ENCODE results near the gene SPAG9.

Gene SPAG9

GRCh38 chr17:51153210-51154072, 32.8 kb upstream of the SPAG9 start, which contains the start of gene NME1 (continued):
- peak; percentile 66 for TF ChIP-seq PRDM1 (tag by site-specific recombination; IDR thresholded peaks at IDR 0.05)
- peak; percentile 97 for TF ChIP-seq ZFP69B (tag by site-specific recombination; IDR thresholded peaks at IDR 0.05)
- TF ChIP-seq ZNF560 (tag by site-specific recombination; IDR thresholded peaks at IDR 0.05; ENCODE audit: borderline replicate concordance): no peak
- TF ChIP-seq ZNF114 (tag by site-specific recombination; IDR thresholded peaks at IDR 0.05): no peak
- no peak for TF ChIP-seq ZNF354C (tag by site-specific recombination; IDR thresholded peaks at IDR 0.05; ENCODE audit: borderline replicate concordance, low read depth)
- peak; percentile 77; the same call in 1 of the 2 replicates for TF ChIP-seq ZNF701 (tag by site-specific recombination; IDR thresholded peaks at IDR 0.05)
- no peak for TF ChIP-seq ZNF549 (tag by site-specific recombination; IDR thresholded peaks at IDR 0.05)
- TF ChIP-seq ZNF24 (tag by site-specific recombination; IDR thresholded peaks at IDR 0.05): peak; percentile 99
- no peak for TF ChIP-seq ZNF175 (tag by site-specific recombination; IDR thresholded peaks at IDR 0.05)
- peak; percentile 81 for TF ChIP-seq WT1 (tag by site-specific recombination; IDR thresholded peaks at IDR 0.05)
- TF ChIP-seq PRDM6 (tag by site-specific recombination; IDR thresholded peaks at IDR 0.05): 0 out of 2 replicates have a peak, but pooled peaks have one; percentile 33
- TF ChIP-seq GLIS1 (tag by site-specific recombination; IDR thresholded peaks at IDR 0.05): peak; percentile 64
- 0 out of 2 replicates have a peak, but pooled peaks have one; percentile 94 for TF ChIP-seq PRDM2 (tag by site-specific recombination; IDR thresholded peaks at IDR 0.05; ENCODE audit: borderline replicate concordance)
- TF ChIP-seq ZNF626 (tag by site-specific recombination; IDR thresholded peaks at IDR 0.05): no peak
- TF ChIP-seq PRDM10 (tag by site-specific recombination; IDR thresholded peaks at IDR 0.05): peak; percentile 82
- TF ChIP-seq, protein P1, sequence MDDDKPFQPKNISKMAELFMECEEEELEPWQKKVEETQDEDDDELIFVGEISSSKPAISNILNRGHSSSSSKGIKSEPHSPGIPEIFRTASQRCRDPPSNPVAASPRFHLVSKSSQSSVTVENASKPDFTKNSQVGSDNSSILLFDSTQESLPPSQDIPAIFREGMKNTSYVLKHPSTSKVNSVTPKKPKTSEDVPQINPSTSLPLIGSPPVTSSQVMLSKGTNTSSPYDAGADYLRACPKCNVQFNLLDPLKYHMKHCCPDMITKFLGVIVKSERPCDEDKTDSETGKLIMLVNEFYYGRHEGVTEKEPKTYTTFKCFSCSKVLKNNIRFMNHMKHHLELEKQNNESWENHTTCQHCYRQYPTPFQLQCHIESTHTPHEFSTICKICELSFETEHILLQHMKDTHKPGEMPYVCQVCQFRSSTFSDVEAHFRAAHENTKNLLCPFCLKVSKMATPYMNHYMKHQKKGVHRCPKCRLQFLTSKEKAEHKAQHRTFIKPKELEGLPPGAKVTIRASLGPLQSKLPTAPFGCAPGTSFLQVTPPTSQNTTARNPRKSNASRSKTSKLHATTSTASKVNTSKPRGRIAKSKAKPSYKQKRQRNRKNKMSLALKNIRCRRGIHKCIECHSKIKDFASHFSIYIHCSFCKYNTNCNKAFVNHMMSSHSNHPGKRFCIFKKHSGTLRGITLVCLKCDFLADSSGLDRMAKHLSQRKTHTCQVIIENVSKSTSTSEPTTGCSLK (tag by site-specific recombination; IDR thresholded peaks at IDR 0.05): no peak
- TF ChIP-seq ZNF768 (tag by site-specific recombination; IDR thresholded peaks at IDR 0.05): no peak; the same call in 1 of the 2 replicates
- peak; percentile 56 for TF ChIP-seq BCL11A (tag by site-specific recombination; IDR thresholded peaks at IDR 0.05; ENCODE audit: low read depth)
- TF ChIP-seq, protein P2, sequence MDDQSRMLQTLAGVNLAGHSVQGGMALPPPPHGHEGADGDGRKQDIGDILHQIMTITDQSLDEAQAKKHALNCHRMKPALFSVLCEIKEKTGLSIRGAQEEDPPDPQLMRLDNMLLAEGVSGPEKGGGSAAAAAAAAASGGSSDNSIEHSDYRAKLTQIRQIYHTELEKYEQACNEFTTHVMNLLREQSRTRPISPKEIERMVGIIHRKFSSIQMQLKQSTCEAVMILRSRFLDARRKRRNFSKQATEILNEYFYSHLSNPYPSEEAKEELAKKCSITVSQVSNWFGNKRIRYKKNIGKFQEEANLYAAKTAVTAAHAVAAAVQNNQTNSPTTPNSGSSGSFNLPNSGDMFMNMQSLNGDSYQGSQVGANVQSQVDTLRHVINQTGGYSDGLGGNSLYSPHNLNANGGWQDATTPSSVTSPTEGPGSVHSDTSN (CRISPR knock-in tag; IDR thresholded peaks at IDR 0.05): peak; percentile 97
- TF ChIP-seq EGR2 (tag by site-specific recombination; IDR thresholded peaks at IDR 0.05; ENCODE audit: low read depth): peak; percentile 99
- TF ChIP-seq ZNF510 (tag by site-specific recombination; IDR thresholded peaks at IDR 0.05; ENCODE audit: insufficient replicate concordance): no peak
- no peak for TF ChIP-seq MZF1 (tag by site-specific recombination; IDR thresholded peaks at IDR 0.05; ENCODE audit: borderline replicate concordance)
- peak; percentile 90 for TF ChIP-seq YY1 (tag by site-specific recombination; IDR thresholded peaks at IDR 0.05)
- peak; percentile 100 for TF ChIP-seq ZNF600 (tag by site-specific recombination; IDR thresholded peaks at IDR 0.05)
